Neutrophil (primary cell): Measurements from ENCODE around the gene PCSK2.

Experiments
- H3K27ac ChIP-seq: fragments of 200-600 bp; sonication (generic); 2 replicates; pipeline ENCODE4 v1.5.1; 2016; ENCODE audit warnings: mild to moderate bottlenecking, moderate library complexity
- H3K27me3 ChIP-seq: fragments of 200-600 bp; sonication (generic); 2 replicates; pipeline ENCODE4 v1.6.0; 2016; ENCODE audit warnings: mild to moderate bottlenecking
- H3K36me3 ChIP-seq: fragments of 200-600 bp; sonication (generic); 2 replicates; pipeline ENCODE4 v1.5.1; 2017
- H3K4me1 ChIP-seq, 2 experiments: fragments of 200-600 bp in 1 of 2; sonication (generic) in 1 of 2; 1 replicate in 1 of 2; 2 replicates in 1 of 2; pipeline versions ENCODE4 v1.5.1 to v1.6.1; 2013 to 2016; ENCODE audit warnings: low read depth in 1 of 2, low read length in 1 of 2, mild to moderate bottlenecking in 1 of 2, moderate library complexity in 1 of 2; ENCODE audit not compliant: control insufficient read depth in 1 of 2, insufficient read depth in 1 of 2
- H3K4me3 ChIP-seq, 2 experiments: fragments of 200-600 bp in 1 of 2; sonication (generic) in 1 of 2; 1 replicate in 1 of 2; 2 replicates in 1 of 2; pipeline ENCODE4 v1.5.1; 2013 to 2016; ENCODE audit warnings: low read depth in 1 of 2, low read length in 1 of 2, mild to moderate bottlenecking in 1 of 2, moderate library complexity in 1 of 2
- H3K9me3 ChIP-seq: fragments of 200-600 bp; sonication (generic); 2 replicates; pipeline ENCODE4 v1.5.1; 2016
- TF ChIP-seq, protein P1 (sequence below): fragments of 200-600 bp; sonication (generic); IDR thresholded peaks from 2 replicates; pipeline ENCODE4 v1.5.1; 2016; ENCODE audit warnings: antibody characterized with exemption

PCSK2 gene

GRCh38 chr20:17357238-17357637 is 130.4 kb downstream of the PCSK2 start:
- Histone ChIP-seq H3K9me3 (no peaks in the 10 kb centered on the region), H3K36me3 (no peaks in the 10 kb centered on the region), H3K4me1 (no peaks in the 10 kb centered on the region), H3K27ac (no peak overlapping the region), H3K27me3 (no peaks in the 10 kb centered on the region), H3K4me3 (no peak overlapping the region)
- TF ChIP-seq, protein P1, sequence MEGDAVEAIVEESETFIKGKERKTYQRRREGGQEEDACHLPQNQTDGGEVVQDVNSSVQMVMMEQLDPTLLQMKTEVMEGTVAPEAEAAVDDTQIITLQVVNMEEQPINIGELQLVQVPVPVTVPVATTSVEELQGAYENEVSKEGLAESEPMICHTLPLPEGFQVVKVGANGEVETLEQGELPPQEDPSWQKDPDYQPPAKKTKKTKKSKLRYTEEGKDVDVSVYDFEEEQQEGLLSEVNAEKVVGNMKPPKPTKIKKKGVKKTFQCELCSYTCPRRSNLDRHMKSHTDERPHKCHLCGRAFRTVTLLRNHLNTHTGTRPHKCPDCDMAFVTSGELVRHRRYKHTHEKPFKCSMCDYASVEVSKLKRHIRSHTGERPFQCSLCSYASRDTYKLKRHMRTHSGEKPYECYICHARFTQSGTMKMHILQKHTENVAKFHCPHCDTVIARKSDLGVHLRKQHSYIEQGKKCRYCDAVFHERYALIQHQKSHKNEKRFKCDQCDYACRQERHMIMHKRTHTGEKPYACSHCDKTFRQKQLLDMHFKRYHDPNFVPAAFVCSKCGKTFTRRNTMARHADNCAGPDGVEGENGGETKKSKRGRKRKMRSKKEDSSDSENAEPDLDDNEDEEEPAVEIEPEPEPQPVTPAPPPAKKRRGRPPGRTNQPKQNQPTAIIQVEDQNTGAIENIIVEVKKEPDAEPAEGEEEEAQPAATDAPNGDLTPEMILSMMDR, result no peak

- Histone ChIP-seq H3K9me3 (no peaks in the 10 kb centered on the region), H3K27me3 (no peaks in the 10 kb centered on the region), H3K36me3 (no peaks in the 10 kb centered on the region), H3K4me3 (no peak overlapping the region), H3K4me1 (no peaks in the 10 kb centered on the region), H3K27ac (no peak overlapping the region)
- TF ChIP-seq, protein P1, result no peak
These were observed 132.0 kb downstream of the PCSK2 start for GRCh38 chr20:17358854-17359253.

DNA sequence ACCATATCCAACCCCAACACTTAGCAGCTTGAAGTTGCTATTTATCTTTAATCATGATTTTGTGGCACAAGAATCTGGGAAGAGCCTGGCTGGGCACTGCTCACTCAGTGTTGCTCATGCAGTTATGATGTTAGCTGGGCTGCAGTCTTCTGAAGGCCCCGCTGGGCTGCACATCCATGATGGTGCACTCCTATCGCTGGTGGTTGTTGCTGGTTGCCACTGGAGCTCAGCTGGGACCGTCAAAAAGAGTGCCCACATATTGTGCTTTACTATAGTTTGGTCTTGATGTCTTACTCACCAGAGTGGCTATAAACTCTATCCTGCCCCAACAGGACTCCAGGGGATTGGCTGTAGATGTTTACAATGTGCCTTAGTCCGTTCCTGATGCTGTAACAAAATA is 137.8 kb downstream of the PCSK2 start:
- Histone ChIP-seq H3K27me3 (no peaks in the 10 kb centered on the region), H3K4me1 (no peaks in the 10 kb centered on the region), H3K9me3 (no peaks in the 10 kb centered on the region), H3K4me3 (no peak overlapping the region), H3K27ac (no peak overlapping the region), H3K36me3 (no peaks in the 10 kb centered on the region)
- TF ChIP-seq, protein P1, result no peak

DNA sequence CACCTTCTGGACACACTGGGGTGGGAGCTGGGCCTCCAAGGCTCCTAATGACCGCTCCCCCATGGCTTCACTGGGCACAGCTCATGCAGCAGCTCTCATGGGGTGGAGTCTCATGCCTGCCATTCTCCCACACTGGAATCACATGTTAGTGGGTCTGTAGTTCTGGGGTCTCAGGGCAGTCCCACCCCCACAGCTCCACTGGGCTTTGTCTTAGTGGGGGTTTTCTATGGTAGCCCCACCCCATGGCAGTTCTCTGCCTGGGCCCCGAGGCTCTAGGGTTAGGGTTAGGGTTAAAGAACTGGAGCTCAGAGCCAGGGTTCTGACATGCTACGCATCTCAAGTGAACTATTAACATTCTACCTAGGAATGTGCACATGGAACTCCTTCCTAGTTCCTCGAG is 139.0 kb downstream of the PCSK2 start:
- Histone ChIP-seq H3K27ac (no peak overlapping the region), H3K4me1 (no peaks in the 10 kb centered on the region), H3K4me3 (no peak overlapping the region), H3K9me3 (no peaks in the 10 kb centered on the region), H3K27me3 (no peaks in the 10 kb centered on the region), H3K36me3 (no peaks in the 10 kb centered on the region)
- TF ChIP-seq, protein P1, result no peak

GRCh38 chr20:17369506-17369905 is 142.7 kb downstream of the PCSK2 start:
- Histone ChIP-seq H3K36me3 (no peaks in the 10 kb centered on the region), H3K9me3 (no peaks in the 10 kb centered on the region), H3K27me3 (no peaks in the 10 kb centered on the region), H3K4me1 (no peaks in the 10 kb centered on the region), H3K4me3 (no peak overlapping the region), H3K27ac (no peak overlapping the region)
- TF ChIP-seq, protein P1, result no peak

- TF ChIP-seq, protein P1, result no peak
- no peaks in the 10 kb centered on the region for H3K36me3 ChIP-seq
- no peaks in the 10 kb centered on the region for H3K4me1 ChIP-seq
- H3K4me3 ChIP-seq, result no peak overlapping the region
- no peak overlapping the region for H3K27ac ChIP-seq
- no peaks in the 10 kb centered on the region for H3K9me3 ChIP-seq
- H3K27me3 ChIP-seq, result no peaks in the 10 kb centered on the region
These were observed 146.1 kb downstream of the PCSK2 start for GRCh38 chr20:17372806-17373440.
